Measurements from ENCODE around the gene TTC9C. TPM values are rescaled to one million over a fixed set of nuclear protein-coding genes. Genes with fewer than 3 reads are reported as not detected.

TTC9C gene
- total and polyA plus RNA-seq, 2 of the 13 experiments (the other 11 are each of a cell fraction or from before 2014, with no cell fraction given): 28.0 to 36.4 TPM

GRCh38 chr11:62707277-62707861, 20.9 kb upstream of the TTC9C start, which contains the start of the genes BSCL2 and GNG3:
BSCL2 (minus strand) TSS chr11:62707424; CDS start chr11:62707195, 229 bp downstream.
GNG3 (plus strand) TSS chr11:62707676; CDS start chr11:62708296, 620 bp downstream.
- H3K9ac ChIP-seq (ENCODE audit: insufficient read depth, low read depth, low read length): 0 out of 2 replicates have a peak within 1 kb of the TSS, but pooled peaks have one; percentile 31
- CTCF ChIA-PET (ENCODE audit: low intra/inter-chr PET ratio, low total read pairs): no interaction called here
- H3K27me3 ChIP-seq (ENCODE audit: control insufficient read depth in 1 of 2, insufficient read depth in 2 of 2, low read length in 2 of 2): no peaks in the 10 kb centered on the region
- peak within 1 kb of the TSS in 2 of 3 experiments; percentile 21 to 51; a peak in 3 of 6 replicates for H3K4me3 ChIP-seq (replicated peaks in 1 of 3; ENCODE audit: insufficient read depth in 1 of 3, low read depth in 2 of 3, low read length in 3 of 3)
- peaks cover 9 to 36% of the 10 kb centered on the region in 2 experiments for H3K36me3 ChIP-seq (replicated peaks in 1 of 2; ENCODE audit: control insufficient read depth in 1 of 2, insufficient read depth in 2 of 2, low read length in 2 of 2)
- no peak within 1 kb of the TSS for H2AFZ ChIP-seq (ENCODE audit: low read length)
- POLR2A ChIA-PET: interaction anchor here (0.9 to 4.3 kb wide), 7 partner anchors 20 to 124 kb away, joined by 3 to 27 read pairs (median 4); partner anchors contain the start of genes HNRNPUL2, INTS5, POLR2G and STX5
- TF ChIP-seq RBM22 (optimal IDR thresholded peaks at IDR 0.05; ENCODE audit: low read length) (peak; percentile 68), PRDM10 (CRISPR knock-in tag; IDR thresholded peaks at IDR 0.05; ENCODE audit: low read depth) (peak; percentile 92), PBX3 (CRISPR knock-in tag; IDR thresholded peaks at IDR 0.05; ENCODE audit: borderline replicate concordance) (no peak), ZNF549 (CRISPR knock-in tag; IDR thresholded peaks at IDR 0.05) (no peak), AGO2 (optimal IDR thresholded peaks at IDR 0.05; ENCODE audit: low read depth, low read length) (peak; percentile 79), AKAP8 (CRISPR knock-in tag; IDR thresholded peaks at IDR 0.05) (peak; percentile 55; the same call in 1 of the 2 replicates), POLR2G (IDR thresholded peaks at IDR 0.05; ENCODE audit: low read depth, low read length) (peak; percentile 54; the same call in 1 of the 2 replicates), SP5 (CRISPR knock-in tag; IDR thresholded peaks at IDR 0.05; ENCODE audit: borderline replicate concordance, low read depth) (no peak)
- TF ChIP-seq, protein P1, sequence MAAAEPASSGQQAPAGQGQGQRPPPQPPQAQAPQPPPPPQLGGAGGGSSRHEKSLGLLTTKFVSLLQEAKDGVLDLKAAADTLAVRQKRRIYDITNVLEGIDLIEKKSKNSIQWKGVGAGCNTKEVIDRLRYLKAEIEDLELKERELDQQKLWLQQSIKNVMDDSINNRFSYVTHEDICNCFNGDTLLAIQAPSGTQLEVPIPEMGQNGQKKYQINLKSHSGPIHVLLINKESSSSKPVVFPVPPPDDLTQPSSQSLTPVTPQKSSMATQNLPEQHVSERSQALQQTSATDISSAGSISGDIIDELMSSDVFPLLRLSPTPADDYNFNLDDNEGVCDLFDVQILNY (CRISPR knock-in tag; conservative IDR thresholded peaks at IDR 0.05): no peak
- H3K9me3 ChIP-seq (ENCODE audit: low read length): no peaks in the 10 kb centered on the region
- BruUV-seq (replicated peaks): no TSS peak
- peak within 1 kb of the TSS; percentile 99 for H3K4me2 ChIP-seq (ENCODE audit: low read depth, low read length)
- H4K20me1 ChIP-seq (ENCODE audit: insufficient read depth, low read length): peaks cover 6% of the 10 kb centered on the region; the same call in 1 of the 2 replicates
- H3K4me1 ChIP-seq (ENCODE audit: insufficient read depth, low read length): peaks cover 18% of the 10 kb centered on the region
- ATAC-seq (no peak), DNase-seq (ENCODE audit: low spot score) (no peak), FAIRE-seq (no peak)
- WGBS (ENCODE audit: low lambda C conversion rate): 96% methylated on average over 7 of the region's 10 CpGs
- peak within 1 kb of the TSS; percentile 49 for H3K27ac ChIP-seq (ENCODE audit: extremely low read length, insufficient read depth, low read length)
- in situ Hi-C loops (cut with HindIII; ENCODE audit: extremely low pct_ligation_motif_present, low pct_unique_long_range_greater_than_20kb): loop anchor here (10.0 kb wide), 1 partner anchor 313 kb away; no protein-coding TSS in a partner anchor
- intact Hi-C loops (cut with micrococcal nuclease; ENCODE audit: unreplicated experiment): no loop called here
- no peaks in the 10 kb centered on the region for H3K79me2 ChIP-seq (ENCODE audit: insufficient read depth, low read length)
